GM23338 (cell line): ENCODE results near the gene ALDH16A1.
"Not testable (repeated sequence)": the region's sequence is repeated elsewhere in the genome, so short reads cannot be mapped to it uniquely, and the experiment has no call there.

Experiments
- CREB1 ChIP-seq: fragments of 250-450 bp; sonication (Bioruptor Pico); IDR thresholded peaks from 2 replicates; pipeline ENCODE4 v1.5.0; 2020; ENCODE audit warnings: low read depth, mild to moderate bottlenecking, moderate library complexity
- EZH2 ChIP-seq: fragments of 200-600 bp; sonication (generic); IDR thresholded peaks from one replicate; pipeline ENCODE4 v1.8.0; 2017; ENCODE audit warnings: antibody characterized with exemption, mild to moderate bottlenecking, low read depth; ENCODE audit not compliant: unreplicated experiment
- EZH2phosphoT487 ChIP-seq: fragments of 200-600 bp; sonication (generic); IDR thresholded peaks from one replicate; pipeline ENCODE4 v1.8.1; 2018; ENCODE audit warnings: antibody characterized with exemption; ENCODE audit not compliant: unreplicated experiment
- JUNB ChIP-seq: IDR thresholded peaks from one replicate; pipeline ENCODE4 v1.6.1; 2016; ENCODE audit warnings: antibody characterized with exemption; ENCODE audit not compliant: unreplicated experiment
- NANOG ChIP-seq: IDR thresholded peaks from 2 replicates; pipeline ENCODE4 v1.6.1; 2016; ENCODE audit warnings: antibody characterized with exemption, borderline replicate concordance
- POLR2AphosphoS5 ChIP-seq: IDR thresholded peaks from 2 replicates; pipeline ENCODE4 v1.6.1; 2016; ENCODE audit warnings: antibody characterized with exemption, low read depth
- STAT1 ChIP-seq: IDR thresholded peaks from one replicate; pipeline ENCODE4 v1.6.1; 2016; ENCODE audit warnings: antibody characterized with exemption; ENCODE audit not compliant: unreplicated experiment
- ZNF114 ChIP-seq: fragments of 250-450 bp; sonication (Bioruptor Pico); IDR thresholded peaks from 2 replicates; pipeline ENCODE4 v1.5.0; 2020; ENCODE audit warnings: mild to moderate bottlenecking, moderate library complexity
- ZNF462 ChIP-seq: fragments of 250-450 bp; sonication (Bioruptor Pico); IDR thresholded peaks from 2 replicates; pipeline ENCODE4 v1.5.0; 2020; ENCODE audit warnings: mild to moderate bottlenecking, moderate library complexity
- TF ChIP-seq, protein P1 (sequence below), 2 experiments: fragments of 200-600 bp in 1 of 2; sonication (generic) in 1 of 2; conservative IDR thresholded peaks; 2 replicates each; pipeline versions ENCODE4 v1.5.1 to v1.6.1; 2016 to 2017; ENCODE audit warnings: antibody characterized with exemption in 2 of 2, low read depth in 2 of 2, mild to moderate bottlenecking in 2 of 2, moderate library complexity in 1 of 2
- TF ChIP-seq, protein P2 (sequence below): IDR thresholded peaks from one replicate; pipeline ENCODE4 v1.6.1; 2018; ENCODE audit warnings: antibody characterized with exemption; ENCODE audit not compliant: unreplicated experiment
- TF ChIP-seq, protein P3 (sequence below): IDR thresholded peaks from 2 replicates; pipeline ENCODE4 v1.6.1; 2016; ENCODE audit warnings: antibody characterized with exemption

DNA sequence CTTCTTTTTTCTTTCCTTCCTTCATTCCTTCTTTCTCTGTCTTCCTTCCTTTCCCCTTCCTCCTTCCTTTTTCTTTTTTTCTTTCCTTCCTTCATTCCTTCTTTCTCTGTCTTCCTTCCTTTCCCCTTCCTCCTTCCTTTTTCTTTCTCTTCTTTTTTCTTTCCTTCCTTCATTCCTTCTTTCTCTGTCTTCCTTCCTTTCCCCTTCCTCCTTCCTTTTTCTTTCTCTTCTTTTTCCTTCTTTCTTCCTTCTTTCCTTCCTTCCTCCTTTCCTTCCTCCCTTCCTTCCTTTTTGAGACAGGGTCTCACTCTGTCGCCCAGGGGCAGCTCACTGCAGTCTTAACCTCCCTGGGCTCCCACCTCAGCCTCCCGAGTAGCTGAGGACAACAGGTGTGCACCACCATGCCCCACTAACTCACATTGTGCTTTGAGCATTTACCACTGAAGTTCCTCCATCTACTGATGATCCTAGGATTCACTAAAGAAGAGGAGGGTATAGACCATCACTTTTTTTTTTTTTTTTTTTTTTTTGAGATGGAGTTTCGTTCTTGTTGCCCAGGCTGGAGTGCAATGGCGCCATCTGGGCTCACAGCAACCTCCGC is 8.8 kb upstream of the ALDH16A1 start:
- TF ChIP-seq, protein P1, sequence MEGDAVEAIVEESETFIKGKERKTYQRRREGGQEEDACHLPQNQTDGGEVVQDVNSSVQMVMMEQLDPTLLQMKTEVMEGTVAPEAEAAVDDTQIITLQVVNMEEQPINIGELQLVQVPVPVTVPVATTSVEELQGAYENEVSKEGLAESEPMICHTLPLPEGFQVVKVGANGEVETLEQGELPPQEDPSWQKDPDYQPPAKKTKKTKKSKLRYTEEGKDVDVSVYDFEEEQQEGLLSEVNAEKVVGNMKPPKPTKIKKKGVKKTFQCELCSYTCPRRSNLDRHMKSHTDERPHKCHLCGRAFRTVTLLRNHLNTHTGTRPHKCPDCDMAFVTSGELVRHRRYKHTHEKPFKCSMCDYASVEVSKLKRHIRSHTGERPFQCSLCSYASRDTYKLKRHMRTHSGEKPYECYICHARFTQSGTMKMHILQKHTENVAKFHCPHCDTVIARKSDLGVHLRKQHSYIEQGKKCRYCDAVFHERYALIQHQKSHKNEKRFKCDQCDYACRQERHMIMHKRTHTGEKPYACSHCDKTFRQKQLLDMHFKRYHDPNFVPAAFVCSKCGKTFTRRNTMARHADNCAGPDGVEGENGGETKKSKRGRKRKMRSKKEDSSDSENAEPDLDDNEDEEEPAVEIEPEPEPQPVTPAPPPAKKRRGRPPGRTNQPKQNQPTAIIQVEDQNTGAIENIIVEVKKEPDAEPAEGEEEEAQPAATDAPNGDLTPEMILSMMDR (conservative IDR thresholded peaks at IDR 0.05; ENCODE audit: low read depth in 2 of 2): not testable (repeated sequence)
- TF ChIP-seq POLR2AphosphoS5; EZH2phosphoT487; ZNF114 (CRISPR knock-in tag); EZH2; CREB1 (CRISPR knock-in tag); JUNB; ZNF462 (CRISPR knock-in tag); STAT1; NANOG: not testable (repeated sequence)
- TF ChIP-seq, protein P2, sequence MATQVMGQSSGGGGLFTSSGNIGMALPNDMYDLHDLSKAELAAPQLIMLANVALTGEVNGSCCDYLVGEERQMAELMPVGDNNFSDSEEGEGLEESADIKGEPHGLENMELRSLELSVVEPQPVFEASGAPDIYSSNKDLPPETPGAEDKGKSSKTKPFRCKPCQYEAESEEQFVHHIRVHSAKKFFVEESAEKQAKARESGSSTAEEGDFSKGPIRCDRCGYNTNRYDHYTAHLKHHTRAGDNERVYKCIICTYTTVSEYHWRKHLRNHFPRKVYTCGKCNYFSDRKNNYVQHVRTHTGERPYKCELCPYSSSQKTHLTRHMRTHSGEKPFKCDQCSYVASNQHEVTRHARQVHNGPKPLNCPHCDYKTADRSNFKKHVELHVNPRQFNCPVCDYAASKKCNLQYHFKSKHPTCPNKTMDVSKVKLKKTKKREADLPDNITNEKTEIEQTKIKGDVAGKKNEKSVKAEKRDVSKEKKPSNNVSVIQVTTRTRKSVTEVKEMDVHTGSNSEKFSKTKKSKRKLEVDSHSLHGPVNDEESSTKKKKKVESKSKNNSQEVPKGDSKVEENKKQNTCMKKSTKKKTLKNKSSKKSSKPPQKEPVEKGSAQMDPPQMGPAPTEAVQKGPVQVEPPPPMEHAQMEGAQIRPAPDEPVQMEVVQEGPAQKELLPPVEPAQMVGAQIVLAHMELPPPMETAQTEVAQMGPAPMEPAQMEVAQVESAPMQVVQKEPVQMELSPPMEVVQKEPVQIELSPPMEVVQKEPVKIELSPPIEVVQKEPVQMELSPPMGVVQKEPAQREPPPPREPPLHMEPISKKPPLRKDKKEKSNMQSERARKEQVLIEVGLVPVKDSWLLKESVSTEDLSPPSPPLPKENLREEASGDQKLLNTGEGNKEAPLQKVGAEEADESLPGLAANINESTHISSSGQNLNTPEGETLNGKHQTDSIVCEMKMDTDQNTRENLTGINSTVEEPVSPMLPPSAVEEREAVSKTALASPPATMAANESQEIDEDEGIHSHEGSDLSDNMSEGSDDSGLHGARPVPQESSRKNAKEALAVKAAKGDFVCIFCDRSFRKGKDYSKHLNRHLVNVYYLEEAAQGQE: not testable (repeated sequence)
- TF ChIP-seq, protein P3, sequence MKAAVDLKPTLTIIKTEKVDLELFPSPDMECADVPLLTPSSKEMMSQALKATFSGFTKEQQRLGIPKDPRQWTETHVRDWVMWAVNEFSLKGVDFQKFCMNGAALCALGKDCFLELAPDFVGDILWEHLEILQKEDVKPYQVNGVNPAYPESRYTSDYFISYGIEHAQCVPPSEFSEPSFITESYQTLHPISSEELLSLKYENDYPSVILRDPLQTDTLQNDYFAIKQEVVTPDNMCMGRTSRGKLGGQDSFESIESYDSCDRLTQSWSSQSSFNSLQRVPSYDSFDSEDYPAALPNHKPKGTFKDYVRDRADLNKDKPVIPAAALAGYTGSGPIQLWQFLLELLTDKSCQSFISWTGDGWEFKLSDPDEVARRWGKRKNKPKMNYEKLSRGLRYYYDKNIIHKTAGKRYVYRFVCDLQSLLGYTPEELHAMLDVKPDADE: not testable (repeated sequence)
